OCI-LY7 (cell line): Measurements from ENCODE around the gene RNF123. TPM values are rescaled to one million over a fixed set of nuclear protein-coding genes. Genes with fewer than 3 reads are reported as not detected.
"Not testable (repeated sequence)": the region's sequence is repeated elsewhere in the genome, so short reads cannot be mapped to it uniquely, and the experiment has no call there.

Experiments used
- BruUV-seq: library from RNA; stranded (reverse); fragments of 400-500 nt; replicated peaks from 2 replicates; lab custom pipeline; 2021; lab: Mats Ljungman, UMichigan
- CTCF ChIA-PET: fragments of 300-600 bp; sonication (Branson Sonifier 250); formaldehyde crosslinking; loops from one replicate; lab custom pipeline; 2022; ENCODE audit warnings: antibody characterized with exemption; ENCODE audit not compliant: unreplicated experiment; lab: Charles Lee
- POLR2A ChIA-PET: fragments of 300-600 bp; sonication (Branson Sonifier 250); formaldehyde crosslinking; loops from one replicate; lab custom pipeline; 2022; ENCODE audit warnings: antibody characterized with exemption; lab: Charles Lee
- DNase-seq: peaks from one replicate; pipeline ENCODE4 v3.0.0-alpha.2; 2015; ENCODE audit warnings: low spot score
- H2AFZ ChIP-seq: fragments of 200-600 bp; sonication (generic), shearing (Covaris generic); 2 replicates; pipeline ENCODE4 v1.6.1; 2014; ENCODE audit warnings: mild to moderate bottlenecking, antibody characterized with exemption, low read length, moderate library complexity
- H3K27ac ChIP-seq: fragments of 200-600 bp; sonication (generic); 2 replicates; pipeline ENCODE4 v1.5.1; 2014; ENCODE audit warnings: mixed run types, low read depth, mild to moderate bottlenecking, moderate library complexity, low read length, inconsistent platforms; ENCODE audit not compliant: poor library complexity, severe bottlenecking
- H3K36me3 ChIP-seq: fragments of 200-600 bp; sonication (generic); 2 replicates; pipeline ENCODE4 v1.6.1; 2014; ENCODE audit warnings: mild to moderate bottlenecking, antibody characterized with exemption, low read length, moderate library complexity, mixed read lengths; ENCODE audit not compliant: insufficient read depth
- H3K4me1 ChIP-seq: fragments of 200-600 bp; sonication (generic); 2 replicates; pipeline ENCODE4 v1.5.1; 2014; ENCODE audit warnings: mild to moderate bottlenecking, low read length; ENCODE audit not compliant: insufficient read depth, poor library complexity, severe bottlenecking
- H3K4me2 ChIP-seq: fragments of 200-600 bp; sonication (generic); 2 replicates; pipeline ENCODE4 v1.6.1; 2014; ENCODE audit warnings: mild to moderate bottlenecking, low read length
- H3K4me3 ChIP-seq: fragments of 200-600 bp; sonication (generic); 2 replicates; pipeline ENCODE4 v1.5.1; 2014; ENCODE audit warnings: mild to moderate bottlenecking, low read depth, low read length; ENCODE audit not compliant: poor library complexity, severe bottlenecking
- H3K79me2 ChIP-seq: fragments of 200-600 bp; sonication (generic); 2 replicates; pipeline ENCODE4 v1.6.1; 2016; ENCODE audit warnings: low read depth, mild to moderate bottlenecking, low read length, moderate library complexity, mixed read lengths; ENCODE audit not compliant: insufficient read depth
- H3K9me2 ChIP-seq: fragments of 200-600 bp; sonication (generic); 2 replicates; pipeline ENCODE4 v1.6.1; 2016; ENCODE audit warnings: mild to moderate bottlenecking, low read length, mixed read lengths; ENCODE audit not compliant: insufficient read depth
- H3K9me3 ChIP-seq: fragments of 200-600 bp; sonication (generic); 2 replicates; pipeline ENCODE4 v1.6.1; 2014; ENCODE audit warnings: mild to moderate bottlenecking, mixed run types, low read length, mixed read lengths
- H4K20me1 ChIP-seq: fragments of 200-600 bp; sonication (generic); 2 replicates; pipeline ENCODE4 v1.6.1; 2014; ENCODE audit warnings: mild to moderate bottlenecking, antibody characterized with exemption, low read length, moderate library complexity, mixed read lengths; ENCODE audit not compliant: insufficient read depth
- intact Hi-C: fragments of 100-400 bp; cut with micrococcal nuclease; formaldehyde crosslinking; loops from one replicate; pipeline ENCODE4 v1.10.0; 2022; ENCODE audit not compliant: unreplicated experiment
- total RNA-seq, 2 experiments: library from RNA; depleted of rRNA in 1 of 2; stranded (reverse); fragments of >200 nt in 1 of 2; shearing (Covaris generic) in 1 of 2; gene quantifications; 2 replicates each; pipeline ENCODE4 v1.2.3, GENCODE V29; 2014 to 2022

The RNF123 gene
- total RNA-seq, 2 experiments from 2014 or later, result 20.8 to 48.4 TPM

GRCh38 chr3:49686346-49686745 lies 3.0 kb upstream of the RNF123 start:
- POLR2A ChIA-PET, CTCF ChIA-PET, DNase-seq, intact Hi-C loops, BruUV-seq, H3K9me2 ChIP-seq, H4K20me1 ChIP-seq, H2AFZ ChIP-seq, H3K4me2 ChIP-seq, H3K9me3 ChIP-seq, H3K4me3 ChIP-seq, H3K27ac ChIP-seq, H3K79me2 ChIP-seq: not testable (repeated sequence)
- H3K4me1 ChIP-seq, result peaks cover 11% of the 10 kb centered on the region
- peaks cover 24% of the 10 kb centered on the region; the same call in 1 of the 2 replicates for H3K36me3 ChIP-seq

- H2AFZ ChIP-seq, H3K4me2 ChIP-seq, H3K27ac ChIP-seq, H3K79me2 ChIP-seq, H4K20me1 ChIP-seq, intact Hi-C loops, H3K9me3 ChIP-seq, H3K4me3 ChIP-seq, POLR2A ChIA-PET, BruUV-seq, DNase-seq, H3K9me2 ChIP-seq, CTCF ChIA-PET: not testable (repeated sequence)
- H3K36me3 ChIP-seq, result peaks cover 18% of the 10 kb centered on the region; the same call in 1 of the 2 replicates
- H3K4me1 ChIP-seq, result peaks cover 11% of the 10 kb centered on the region
Observed at GRCh38 chr3:49686769-49687423, 2.5 kb upstream of the RNF123 start.

- intact Hi-C loops, H3K4me2 ChIP-seq, DNase-seq, POLR2A ChIA-PET, H3K4me3 ChIP-seq, H4K20me1 ChIP-seq, H3K27ac ChIP-seq, H2AFZ ChIP-seq, CTCF ChIA-PET, H3K9me2 ChIP-seq, BruUV-seq, H3K9me3 ChIP-seq, H3K79me2 ChIP-seq: not testable (repeated sequence)
- Histone ChIP-seq H3K4me1 (peaks cover 11% of the 10 kb centered on the region), H3K36me3 (peaks cover 15% of the 10 kb centered on the region; the same call in 1 of the 2 replicates)
Observed at GRCh38 chr3:49687424-49687795, 1.9 kb upstream of the RNF123 start.

- H3K36me3 ChIP-seq, DNase-seq, H3K79me2 ChIP-seq, H4K20me1 ChIP-seq, POLR2A ChIA-PET, BruUV-seq, CTCF ChIA-PET, H3K9me3 ChIP-seq, intact Hi-C loops, H3K9me2 ChIP-seq: not testable (repeated sequence)
- peak overlapping the region; percentile 93 for H3K4me2 ChIP-seq
- peak overlapping the region; percentile 22 for H3K27ac ChIP-seq
- peak overlapping the region; percentile 82 for H3K4me3 ChIP-seq
- peaks cover 11% of the 10 kb centered on the region for H3K4me1 ChIP-seq
- peak overlapping the region; percentile 63; the same call in 1 of the 2 replicates for H2AFZ ChIP-seq
Observed at GRCh38 chr3:49688338-49689045, 865 bp upstream of the RNF123 start.

DNA sequence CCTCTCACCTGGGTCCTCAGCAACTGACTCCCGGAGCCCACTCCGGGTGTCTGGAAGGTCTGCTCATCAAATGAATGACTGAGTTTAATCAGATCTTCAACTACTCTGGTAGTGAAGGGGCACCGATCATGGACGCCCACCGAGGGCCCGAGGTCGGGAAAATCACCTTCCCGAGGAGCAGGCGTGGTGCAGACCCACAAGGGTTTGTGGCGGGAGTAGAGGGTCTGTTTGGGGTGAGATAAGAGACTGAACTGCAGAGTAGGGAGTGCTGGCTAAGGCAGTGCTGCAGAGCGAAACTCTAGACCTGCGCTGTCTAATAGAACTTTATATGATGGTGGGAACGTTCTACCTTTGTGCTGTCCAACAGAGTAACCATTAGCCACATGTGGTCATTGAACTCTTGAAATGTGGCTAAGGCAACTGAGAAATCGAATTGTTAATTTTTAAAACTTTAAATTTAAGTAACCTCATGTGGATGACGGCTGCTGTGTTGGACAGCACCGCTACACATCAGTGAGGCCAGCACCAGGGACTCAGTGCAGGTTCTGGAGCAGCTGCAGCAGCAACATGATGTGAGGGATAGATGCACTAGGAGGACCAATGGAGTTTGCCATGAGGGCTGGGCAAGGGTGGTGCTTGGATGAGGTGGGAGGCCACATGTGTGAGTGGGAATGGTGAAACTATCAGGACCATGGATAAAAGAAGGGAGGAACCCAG lies 709 bp downstream of the RNF123 start:
- H4K20me1 ChIP-seq, DNase-seq, H3K9me2 ChIP-seq, H3K9me3 ChIP-seq, intact Hi-C loops, H3K36me3 ChIP-seq, BruUV-seq, POLR2A ChIA-PET, H3K79me2 ChIP-seq, CTCF ChIA-PET: not testable (repeated sequence)
- peak overlapping the region; percentile 63 for H2AFZ ChIP-seq
- H3K4me2 ChIP-seq, result peak overlapping the region; percentile 93
- peak overlapping the region; percentile 82 for H3K4me3 ChIP-seq
- H3K4me1 ChIP-seq, result peaks cover 11% of the 10 kb centered on the region
- peak overlapping the region; percentile 11 for H3K27ac ChIP-seq

DNA sequence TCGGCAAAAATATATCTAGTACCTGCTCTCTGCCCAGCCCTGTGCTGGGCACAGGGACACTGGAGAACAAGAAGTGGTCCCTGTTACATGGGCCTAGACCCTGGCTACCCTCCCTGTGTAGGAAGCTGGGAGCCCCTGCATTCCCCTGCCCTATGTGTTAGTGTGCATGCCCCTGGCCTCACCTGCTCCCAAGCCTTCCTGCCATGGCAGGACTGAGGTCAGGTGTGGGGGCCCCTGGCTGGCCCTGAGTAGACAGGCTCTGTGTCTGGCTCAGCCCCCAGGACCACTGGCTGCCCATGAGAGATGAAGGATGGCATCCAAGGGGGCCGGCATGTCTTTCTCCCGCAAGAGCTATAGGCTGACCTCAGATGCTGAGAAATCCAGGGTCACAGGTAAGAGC lies 1.5 kb downstream of the RNF123 start:
- BruUV-seq, DNase-seq, intact Hi-C loops, H3K79me2 ChIP-seq, H3K36me3 ChIP-seq, H3K27ac ChIP-seq, H3K9me3 ChIP-seq, H4K20me1 ChIP-seq, CTCF ChIA-PET, H2AFZ ChIP-seq, H3K9me2 ChIP-seq: not testable (repeated sequence)
- H3K4me2 ChIP-seq, result peak overlapping the region; percentile 93; the same call in 1 of the 2 replicates
- peaks cover 11% of the 10 kb centered on the region for H3K4me1 ChIP-seq
- POLR2A ChIA-PET, result interaction anchor here (0.6 kb wide), 1 partner anchor 19 kb away, joined by 3 read pairs; no protein-coding TSS in a partner anchor
- peak overlapping the region; percentile 82 for H3K4me3 ChIP-seq
